Liver (tissue), 9 donors: ENCODE measurements around the gene OSBPL10. TPM values are rescaled to one million over a fixed set of nuclear protein-coding genes. Genes with fewer than 3 reads are reported as not detected.

Experiments
- DNase-seq: peaks from one replicate; pipeline ENCODE4 v3.0.0-alpha.2; 2017; ENCODE audit warnings: low spot score
- H3K27ac ChIP-seq, 2 donors: one replicate each; pipeline ENCODE4 v1.7.0; 2013; ENCODE audit warnings: inconsistent platforms in 2 of 2, low read length in 2 of 2, control low read depth in 1 of 2, low read depth in 1 of 2, mild to moderate bottlenecking in 1 of 2
- H3K27me3 ChIP-seq, 4 donors: one replicate each; pipeline versions ENCODE4 v1.6.1 to v1.7.0; 2013; ENCODE audit warnings: low read length in 3 of 4, inconsistent platforms in 1 of 4, mild to moderate bottlenecking in 1 of 4, moderate library complexity in 1 of 4; ENCODE audit not compliant: control insufficient read depth in 4 of 4, insufficient read depth in 4 of 4
- H3K36me3 ChIP-seq, 4 donors: one replicate each; pipeline versions ENCODE4 v1.6.1 to v1.7.0; 2013; ENCODE audit warnings: low read length in 3 of 4, mild to moderate bottlenecking in 3 of 4, low read depth in 1 of 4, moderate library complexity in 1 of 4; ENCODE audit not compliant: control insufficient read depth in 4 of 4, insufficient read depth in 3 of 4
- H3K4me1 ChIP-seq, 4 donors: one replicate each; pipeline versions ENCODE4 v1.6.1 to v1.7.0; 2013; ENCODE audit warnings: low read length in 3 of 4, mild to moderate bottlenecking in 3 of 4, moderate library complexity in 1 of 4; ENCODE audit not compliant: control insufficient read depth in 4 of 4, insufficient read depth in 4 of 4
- H3K4me3 ChIP-seq, 3 donors: one replicate each; pipeline versions ENCODE4 v1.6.1 to v1.7.0; 2013; ENCODE audit warnings: low read length in 3 of 3, control low read depth in 1 of 3, low read depth in 1 of 3, mild to moderate bottlenecking in 1 of 3
- H3K9ac ChIP-seq, 2 donors: one replicate each; pipeline ENCODE4 v1.7.0; 2013; ENCODE audit warnings: low read length in 2 of 2, mild to moderate bottlenecking in 2 of 2, moderate library complexity in 2 of 2, control low read depth in 1 of 2, low read depth in 1 of 2
- H3K9me3 ChIP-seq, 4 donors: one replicate each; pipeline versions ENCODE4 v1.6.1 to v1.7.0; 2013; ENCODE audit warnings: low read length in 3 of 4; ENCODE audit not compliant: control insufficient read depth in 4 of 4
- ATF3 ChIP-seq: IDR thresholded peaks from 2 replicates; pipeline ENCODE4 v1.6.1; 2016; ENCODE audit warnings: antibody characterized with exemption
- EGR1 ChIP-seq, 2 donors: IDR thresholded peaks; 2 replicates each; pipeline ENCODE4 v1.6.1; 2016 to 2018; ENCODE audit warnings: antibody characterized with exemption in 2 of 2, low read depth in 2 of 2
- FOXA1 ChIP-seq: IDR thresholded peaks from 2 replicates; pipeline ENCODE4 v1.6.1; 2016; ENCODE audit warnings: antibody characterized with exemption
- FOXA2 ChIP-seq: IDR thresholded peaks from 2 replicates; pipeline ENCODE4 v1.6.1; 2016; ENCODE audit warnings: antibody characterized with exemption
- GABPA ChIP-seq, 2 donors: IDR thresholded peaks in 1 of 2; conservative IDR thresholded peaks in 1 of 2; 2 replicates each; pipeline ENCODE4 v1.6.1; 2016; ENCODE audit warnings: antibody characterized with exemption in 2 of 2, mild to moderate bottlenecking in 1 of 2, moderate library complexity in 1 of 2
- HNF4A ChIP-seq, 2 donors: conservative IDR thresholded peaks; 2 replicates each; pipeline ENCODE4 v1.6.1; 2016; ENCODE audit warnings: antibody characterized with exemption in 2 of 2, mild to moderate bottlenecking in 2 of 2
- HNF4G ChIP-seq: IDR thresholded peaks from 2 replicates; pipeline ENCODE4 v1.6.1; 2016; ENCODE audit warnings: antibody characterized with exemption
- JUND ChIP-seq, 2 donors: IDR thresholded peaks; 2 replicates each; pipeline ENCODE4 v1.6.1; 2016; ENCODE audit warnings: antibody characterized with exemption in 2 of 2
- NR2F2 ChIP-seq: IDR thresholded peaks from 2 replicates; pipeline ENCODE4 v1.6.1; 2016; ENCODE audit warnings: antibody characterized with exemption
- REST ChIP-seq: IDR thresholded peaks from 2 replicates; pipeline ENCODE4 v1.6.1; 2016; ENCODE audit warnings: antibody characterized with exemption, mild to moderate bottlenecking
- RXRA ChIP-seq, 2 donors: IDR thresholded peaks; 2 replicates each; pipeline ENCODE4 v1.6.1; 2017 to 2018; ENCODE audit warnings: antibody characterized with exemption in 2 of 2, mild to moderate bottlenecking in 1 of 2
- SP1 ChIP-seq: IDR thresholded peaks from 2 replicates; pipeline ENCODE4 v1.6.1; 2018; ENCODE audit warnings: antibody characterized with exemption, mild to moderate bottlenecking
- TAF1 ChIP-seq: conservative IDR thresholded peaks from 2 replicates; pipeline ENCODE4 v1.6.1; 2016; ENCODE audit warnings: antibody characterized with exemption, mild to moderate bottlenecking
- YY1 ChIP-seq: IDR thresholded peaks from 2 replicates; pipeline ENCODE4 v1.6.1; 2016; ENCODE audit warnings: antibody characterized with exemption, mild to moderate bottlenecking
- ZBTB33 ChIP-seq: IDR thresholded peaks from 2 replicates; pipeline ENCODE4 v1.6.1; 2016; ENCODE audit warnings: antibody characterized with exemption
- WGBS: extraction: QIAGEN DNeasy Blood & Tissue Kit; methylation state at CpG from one replicate; pipeline ENCODE4 v1.1.7; 2013; 5-methylcytosine and 5-hydroxymethylcytosine counted together
- polyA plus RNA-seq, 2 donors: library from polyadenylated mRNA; stranded (reverse) in 1 of 2; unstranded in 1 of 2; fragments of 200-250 nt in 1 of 2; fragments of >200 nt in 1 of 2; fragmentation: Nextera tagmentation in 1 of 2; extraction: Ambion mirVana in 1 of 2; gene quantifications; one replicate each; pipeline versions ENCODE4 v1.2.1 to v1.2.3, GENCODE V29; 2013 to 2015
- total RNA-seq, 2 donors: library from RNA; depleted of rRNA; stranded (reverse); fragments of >200 nt; gene quantifications; one replicate each; pipeline ENCODE4 v1.2.3, GENCODE V29; 2014
- donor health status: healthy.
- donor health status: healthy.
- donor health status: healthy.
- donor health status: healthy.
- donor health status: healthy.

Gene OSBPL10
- total and polyA plus RNA-seq, 4 donors: 0.75 to 4.0 (median 1.7) TPM

- Histone ChIP-seq H3K27ac (no peak overlapping the region), H3K36me3 (no peaks in the 10 kb centered on the region), H3K4me1 (no peaks in the 10 kb centered on the region), H3K9ac (no peak overlapping the region), H3K4me3 (no peak overlapping the region), H3K9me3 (no peaks in the 10 kb centered on the region), H3K27me3 (peaks cover 0 to 2% (median 0%) of the 10 kb centered on the region in 4 donors)
- 85% methylated on average over 5 of the region's 5 CpGs for WGBS
- no peak for TF ChIP-seq FOXA2
- TF ChIP-seq JUND (IDR thresholded peaks at IDR 0.05): no peak
- no peak for TF ChIP-seq TAF1
- no peak for TF ChIP-seq ATF3
- TF ChIP-seq SP1: no peak
- no peak for TF ChIP-seq HNF4G
- DNase-seq: no peak
These were observed 112.8 kb downstream of the OSBPL10 start for GRCh38 chr3:31868236-31868635.

GRCh38 chr3:31862666-31863279 is 118.3 kb downstream of the OSBPL10 start:
- no peaks in the 10 kb centered on the region for H3K36me3 ChIP-seq
- no peak for DNase-seq
- 92% methylated on average over 2 of the region's 2 CpGs for WGBS
- H3K9me3 ChIP-seq: no peaks in the 10 kb centered on the region
- peaks cover 0 to 4% (median 0%) of the 10 kb centered on the region in 4 donors for H3K27me3 ChIP-seq
- H3K4me1 ChIP-seq: no peaks in the 10 kb centered on the region
- H3K27ac ChIP-seq: no peak overlapping the region
- TF ChIP-seq NR2F2: no peak
- TF ChIP-seq ATF3: no peak
- no peak for TF ChIP-seq FOXA1
- TF ChIP-seq REST: no peak
- TF ChIP-seq ZBTB33: no peak
- TF ChIP-seq HNF4A (conservative IDR thresholded peaks at IDR 0.05): no peak
- TF ChIP-seq EGR1 (IDR thresholded peaks at IDR 0.05; ENCODE audit: low read depth in 2 of 2): no peak
- no peak for TF ChIP-seq SP1
- TF ChIP-seq RXRA (IDR thresholded peaks at IDR 0.05): no peak
- TF ChIP-seq YY1: no peak
- no peak for TF ChIP-seq GABPA (IDR thresholded peaks at IDR 0.05 in 1 of 2, conservative IDR thresholded peaks at IDR 0.05 in 1 of 2)
- H3K9ac ChIP-seq: no peak overlapping the region
- no peak overlapping the region for H3K4me3 ChIP-seq
